Parathyroid adenoma (tissue), 2 donors: ENCODE measurements around the gene PARVB.

ENCODE experiments used
- H2AFZ ChIP-seq: fragments of 300-600 bp; sonication (generic); one replicate; pipeline ENCODE4 v1.7.0; 2017; ENCODE audit warnings: antibody characterized with exemption, mild to moderate bottlenecking
- H3K27ac ChIP-seq: fragments of 300-600 bp; sonication (generic); one replicate; pipeline ENCODE4 v1.7.0; 2017
- H3K27me3 ChIP-seq: fragments of 300-600 bp; sonication (generic); one replicate; pipeline ENCODE4 v1.7.0; 2017; ENCODE audit warnings: low read length; ENCODE audit not compliant: control insufficient read depth, insufficient read depth
- H3K36me3 ChIP-seq: fragments of 300-600 bp; sonication (generic); one replicate; pipeline ENCODE4 v1.7.0; 2017; ENCODE audit warnings: low read length; ENCODE audit not compliant: control insufficient read depth, insufficient read depth
- H3K4me1 ChIP-seq: fragments of 300-600 bp; sonication (generic); one replicate; pipeline ENCODE4 v1.7.0; 2017; ENCODE audit warnings: control low read depth
- H3K4me2 ChIP-seq: fragments of 300-600 bp; sonication (generic); one replicate; pipeline ENCODE4 v1.7.0; 2017; ENCODE audit warnings: low read length
- H3K4me3 ChIP-seq: fragments of 300-600 bp; sonication (generic); one replicate; pipeline ENCODE4 v1.7.0; 2017; ENCODE audit warnings: low read depth, low read length
- H3K79me2 ChIP-seq: fragments of 300-600 bp; sonication (generic); one replicate; pipeline ENCODE4 v1.7.0; 2017; ENCODE audit warnings: control low read depth
- H3K9ac ChIP-seq: fragments of 300-600 bp; sonication (generic); one replicate; pipeline ENCODE4 v1.7.0; 2017; ENCODE audit warnings: mild to moderate bottlenecking
- H3K9me3 ChIP-seq: fragments of 300-600 bp; sonication (generic); one replicate; pipeline ENCODE4 v1.7.0; 2017; ENCODE audit warnings: low read length; ENCODE audit not compliant: control insufficient read depth
- CTCF ChIP-seq: fragments of 300-600 bp; sonication (generic); IDR thresholded peaks from one replicate; pipeline ENCODE4 v1.7.0; 2017; ENCODE audit warnings: antibody characterized with exemption, mild to moderate bottlenecking
- donor health status: primary hyperparathyroidism.

The PARVB gene

GRCh38 chr22:44164031-44164430 lies 139.9 kb downstream of the PARVB start:
- H3K4me1 ChIP-seq: no peaks in the 10 kb centered on the region
- H2AFZ ChIP-seq: no peak overlapping the region
- H3K36me3 ChIP-seq: no peaks in the 10 kb centered on the region
- H3K9ac ChIP-seq: no peak overlapping the region
- no peaks in the 10 kb centered on the region for H3K9me3 ChIP-seq
- H3K27me3 ChIP-seq: no peaks in the 10 kb centered on the region
- no peak overlapping the region for H3K27ac ChIP-seq
- no peaks in the 10 kb centered on the region for H3K79me2 ChIP-seq
- H3K4me3 ChIP-seq: no peak overlapping the region
- H3K4me2 ChIP-seq: no peak overlapping the region
- TF ChIP-seq CTCF: no peak

GRCh38 chr22:44165286-44165874 lies 141.3 kb downstream of the PARVB start:
- Histone ChIP-seq H3K36me3 (no peaks in the 10 kb centered on the region), H3K9me3 (no peaks in the 10 kb centered on the region), H3K27ac (no peak overlapping the region), H3K4me1 (no peaks in the 10 kb centered on the region), H2AFZ (no peak overlapping the region), H3K27me3 (no peaks in the 10 kb centered on the region), H3K9ac (no peak overlapping the region), H3K4me3 (no peak overlapping the region), H3K4me2 (no peak overlapping the region), H3K79me2 (no peaks in the 10 kb centered on the region)
- no peak for TF ChIP-seq CTCF

DNA sequence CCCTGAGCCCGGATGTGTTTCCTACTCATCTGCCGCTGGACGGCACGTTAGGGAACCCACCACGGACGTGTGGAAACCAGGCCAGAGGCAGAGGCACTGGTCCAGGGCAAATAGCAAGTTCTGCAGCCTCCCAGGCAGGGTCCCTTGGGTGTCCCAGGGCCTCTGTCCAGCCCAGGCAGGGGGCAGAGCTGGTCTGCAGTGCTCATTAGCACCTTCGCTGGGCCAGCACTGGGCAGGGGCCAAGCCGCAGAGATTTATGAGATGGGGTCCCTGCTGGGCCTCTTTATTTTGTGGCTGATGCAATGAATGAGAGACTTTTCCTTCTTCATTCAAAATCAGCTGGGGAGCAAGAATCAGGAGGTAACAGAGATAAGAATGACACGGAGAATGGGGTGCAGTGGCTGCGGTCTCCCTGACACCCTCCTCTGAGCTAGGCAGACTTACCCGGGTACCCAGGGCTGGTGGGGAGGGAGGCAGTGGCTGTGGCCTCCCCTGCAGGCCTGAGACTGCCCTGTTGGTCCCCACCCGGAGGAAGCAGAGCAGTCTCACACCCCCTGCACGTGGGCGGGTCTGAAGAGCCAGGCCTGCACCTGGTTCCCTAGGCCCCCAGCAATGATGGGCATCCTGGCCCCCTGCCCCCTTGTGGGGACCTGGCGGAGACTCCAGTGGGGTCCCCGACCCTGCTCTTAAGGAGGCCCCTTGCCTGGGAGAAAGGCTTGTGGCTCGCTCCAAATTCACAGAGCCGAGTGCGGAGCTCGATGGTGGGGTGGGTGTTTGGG lies 142.6 kb downstream of the PARVB start:
- Histone ChIP-seq H3K27ac (no peak overlapping the region), H3K9ac (no peak overlapping the region), H3K27me3 (no peaks in the 10 kb centered on the region), H3K4me3 (no peak overlapping the region), H3K79me2 (no peaks in the 10 kb centered on the region), H3K4me2 (no peak overlapping the region), H3K9me3 (no peaks in the 10 kb centered on the region), H3K4me1 (no peaks in the 10 kb centered on the region), H3K36me3 (no peaks in the 10 kb centered on the region), H2AFZ (no peak overlapping the region)
- TF ChIP-seq CTCF: no peak

- Histone ChIP-seq H3K4me1 (no peaks in the 10 kb centered on the region), H3K9me3 (no peaks in the 10 kb centered on the region), H3K9ac (no peak overlapping the region), H3K79me2 (no peaks in the 10 kb centered on the region), H2AFZ (no peak overlapping the region), H3K27ac (no peak overlapping the region), H3K4me3 (no peak overlapping the region), H3K27me3 (no peaks in the 10 kb centered on the region), H3K4me2 (no peak overlapping the region), H3K36me3 (no peaks in the 10 kb centered on the region)
- no peak for TF ChIP-seq CTCF
Measured at GRCh38 chr22:44167501-44167900, 143.4 kb downstream of the PARVB start.

- no peaks in the 10 kb centered on the region for H3K4me1 ChIP-seq
- H3K27ac ChIP-seq: no peak overlapping the region
- H2AFZ ChIP-seq: no peak overlapping the region
- no peaks in the 10 kb centered on the region for H3K36me3 ChIP-seq
- H3K9ac ChIP-seq: no peak overlapping the region
- TF ChIP-seq CTCF: no peak
- H3K9me3 ChIP-seq: no peaks in the 10 kb centered on the region
- no peaks in the 10 kb centered on the region for H3K27me3 ChIP-seq
- H3K79me2 ChIP-seq: no peaks in the 10 kb centered on the region
- no peak overlapping the region for H3K4me3 ChIP-seq
- no peak overlapping the region for H3K4me2 ChIP-seq
Measured at GRCh38 chr22:44168206-44168605, 144.1 kb downstream of the PARVB start.
